Activated T-cell treated with anti-CD3 and anti-CD28 coated beads for 4 hours (primary cell): ENCODE measurements around the gene VAC14.

ENCODE experiments used
- DNase-seq: peaks from one replicate; pipeline ENCODE4 v3.0.0-alpha.2; 2020

VAC14 gene

DNA sequence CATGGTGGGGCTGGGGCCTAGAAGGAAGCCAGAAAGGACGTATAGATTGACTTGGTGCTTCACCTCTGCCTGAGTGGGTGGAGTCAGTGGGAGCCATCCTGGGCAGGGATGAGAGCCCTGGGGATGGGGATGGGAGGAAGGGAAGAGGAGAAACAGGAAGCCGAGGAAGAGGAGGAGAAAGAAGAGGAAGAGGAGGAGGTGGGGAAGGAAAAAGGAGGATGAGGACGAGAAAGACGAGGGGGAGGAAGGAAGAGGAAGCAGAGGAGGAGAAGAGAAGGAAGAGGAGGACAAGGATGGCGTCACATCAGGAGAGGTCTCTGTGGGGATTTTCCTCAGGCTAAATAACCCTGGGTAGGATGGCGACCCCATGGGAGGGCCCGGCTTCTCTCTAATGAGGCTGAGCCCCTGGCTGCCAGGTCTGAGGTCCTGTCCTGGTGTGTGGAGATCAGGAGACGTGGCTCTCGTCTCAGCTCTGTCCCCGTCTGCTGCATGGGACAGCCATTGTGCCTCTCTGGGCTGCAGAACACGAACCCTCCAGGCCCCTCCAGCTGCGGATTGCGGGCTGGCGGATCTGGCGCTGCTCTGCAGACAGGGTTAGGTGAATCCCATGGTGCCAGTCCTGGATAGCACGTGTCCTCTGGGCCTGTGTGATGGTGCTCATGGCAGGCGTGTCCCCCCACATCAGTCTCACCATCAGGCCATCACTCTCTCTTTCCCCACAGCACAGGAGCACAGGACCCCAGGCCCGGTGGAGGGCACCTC lies 79.6 kb downstream of the VAC14 start:
- DNase-seq, result no peak

DNA sequence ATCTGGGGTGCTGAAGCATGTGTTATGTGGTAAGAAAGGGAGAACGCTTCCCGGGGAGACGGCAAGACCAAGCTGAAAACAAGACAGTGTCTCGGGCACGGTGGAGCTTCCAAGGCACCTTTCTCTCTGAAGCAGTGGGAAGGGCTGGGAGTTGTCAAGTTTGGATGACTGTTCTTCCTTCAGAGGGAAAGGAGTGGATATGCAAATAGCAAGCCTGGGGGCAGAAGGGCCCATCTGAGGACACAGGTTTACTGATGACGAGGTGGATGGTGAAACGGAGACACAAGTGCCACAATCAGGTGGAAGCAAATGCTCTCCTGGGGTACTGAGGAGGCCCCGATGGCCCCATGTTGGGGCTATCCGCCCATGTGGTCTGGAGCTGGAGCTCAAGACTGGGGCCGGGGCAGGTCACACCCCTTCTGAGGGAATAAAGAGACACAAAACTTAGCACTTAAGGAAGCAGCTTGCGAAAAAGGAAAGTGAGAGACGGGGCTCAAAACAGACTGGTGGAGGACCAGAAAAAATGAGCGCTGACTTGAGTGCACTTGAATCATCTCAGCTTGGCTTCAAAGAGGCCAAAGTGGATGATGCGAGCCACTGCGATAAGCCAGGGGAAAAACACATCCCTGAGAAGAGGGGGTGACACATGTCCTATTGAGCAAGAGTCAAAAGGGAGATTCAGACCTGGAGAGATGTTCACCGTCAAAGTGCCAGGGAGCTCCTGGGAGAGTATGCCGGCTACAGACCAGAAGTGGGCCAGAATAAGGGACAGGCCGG lies 80.3 kb downstream of the VAC14 start:
- DNase-seq, result no peak

DNA sequence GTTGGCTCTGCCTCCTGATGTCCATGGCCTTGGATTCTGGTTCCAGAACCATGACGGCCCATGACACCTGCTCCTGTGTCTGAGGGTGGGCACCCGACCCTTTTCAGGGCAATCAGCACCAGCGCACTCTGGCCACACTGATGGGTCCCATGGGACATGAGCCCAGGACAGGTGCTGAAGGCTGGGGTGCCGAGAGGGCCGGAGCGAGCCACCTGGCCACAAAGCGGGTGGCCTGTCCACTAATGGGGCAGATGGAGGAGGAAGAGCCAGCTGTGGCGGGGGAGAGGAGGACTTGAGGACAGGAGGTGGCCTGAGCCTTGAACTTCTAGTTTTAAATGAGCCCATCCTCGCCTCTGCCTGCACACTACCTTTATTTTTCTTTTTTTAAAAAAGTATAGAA lies 83.9 kb downstream of the VAC14 start:
- no peak for DNase-seq

DNA sequence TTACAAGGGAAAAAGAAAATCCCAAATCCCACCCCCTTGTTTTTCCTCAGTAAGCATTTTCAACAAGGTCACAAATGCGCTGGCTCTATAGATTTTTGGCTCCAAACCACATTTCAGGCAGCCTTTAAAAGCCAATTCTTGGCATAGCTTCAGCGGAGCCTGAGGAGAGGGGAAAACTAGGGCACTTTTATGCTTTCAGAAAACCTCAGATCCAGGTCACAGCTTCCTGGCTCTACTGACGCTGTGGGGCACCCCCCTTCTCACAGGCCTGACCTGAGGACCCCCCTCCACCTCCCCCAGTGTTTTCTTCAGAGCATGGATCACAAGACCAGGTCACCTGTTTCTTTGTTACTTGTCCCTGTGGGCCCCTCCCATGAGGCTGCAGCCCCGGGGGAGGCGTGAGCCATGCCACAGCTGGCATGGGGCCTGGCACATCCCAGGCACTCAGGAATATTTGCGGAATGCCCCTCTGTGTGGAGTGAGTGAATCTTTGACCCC lies 85.0 kb downstream of the VAC14 start:
- DNase-seq, result no peak

GRCh38 chr16:70715055-70715858 lies 85.7 kb downstream of the VAC14 start:
- DNase-seq, result no peak

- DNase-seq, result no peak
Measured at GRCh38 chr16:70714581-70715054, 86.3 kb downstream of the VAC14 start.

GRCh38 chr16:70713824-70714223 lies 87.1 kb downstream of the VAC14 start:
- no peak for DNase-seq

GRCh38 chr16:70713342-70713741 lies 87.6 kb downstream of the VAC14 start:
- no peak for DNase-seq

GRCh38 chr16:70712942-70713341 lies 88.0 kb downstream of the VAC14 start:
- DNase-seq, result no peak

DNA sequence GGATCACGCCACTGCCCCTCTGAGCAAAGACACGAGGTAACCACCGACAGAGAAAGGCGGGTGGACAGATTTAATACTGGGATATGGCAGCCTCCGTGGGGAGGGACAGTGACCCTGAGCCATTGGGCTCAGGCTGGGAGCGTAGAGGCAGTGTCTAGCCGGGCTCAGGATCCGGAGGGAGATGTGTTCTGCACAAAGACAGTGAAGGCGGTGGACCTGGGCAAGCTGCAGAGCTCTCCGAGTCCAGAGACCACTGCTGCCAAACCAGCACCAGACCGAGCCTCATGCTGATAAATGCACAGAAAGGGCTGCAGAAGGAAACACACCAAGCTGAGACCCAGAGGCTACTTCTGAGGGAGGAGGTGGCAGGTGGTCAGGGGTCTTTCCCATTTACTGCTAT lies 88.6 kb downstream of the VAC14 start:
- no peak for DNase-seq

DNA sequence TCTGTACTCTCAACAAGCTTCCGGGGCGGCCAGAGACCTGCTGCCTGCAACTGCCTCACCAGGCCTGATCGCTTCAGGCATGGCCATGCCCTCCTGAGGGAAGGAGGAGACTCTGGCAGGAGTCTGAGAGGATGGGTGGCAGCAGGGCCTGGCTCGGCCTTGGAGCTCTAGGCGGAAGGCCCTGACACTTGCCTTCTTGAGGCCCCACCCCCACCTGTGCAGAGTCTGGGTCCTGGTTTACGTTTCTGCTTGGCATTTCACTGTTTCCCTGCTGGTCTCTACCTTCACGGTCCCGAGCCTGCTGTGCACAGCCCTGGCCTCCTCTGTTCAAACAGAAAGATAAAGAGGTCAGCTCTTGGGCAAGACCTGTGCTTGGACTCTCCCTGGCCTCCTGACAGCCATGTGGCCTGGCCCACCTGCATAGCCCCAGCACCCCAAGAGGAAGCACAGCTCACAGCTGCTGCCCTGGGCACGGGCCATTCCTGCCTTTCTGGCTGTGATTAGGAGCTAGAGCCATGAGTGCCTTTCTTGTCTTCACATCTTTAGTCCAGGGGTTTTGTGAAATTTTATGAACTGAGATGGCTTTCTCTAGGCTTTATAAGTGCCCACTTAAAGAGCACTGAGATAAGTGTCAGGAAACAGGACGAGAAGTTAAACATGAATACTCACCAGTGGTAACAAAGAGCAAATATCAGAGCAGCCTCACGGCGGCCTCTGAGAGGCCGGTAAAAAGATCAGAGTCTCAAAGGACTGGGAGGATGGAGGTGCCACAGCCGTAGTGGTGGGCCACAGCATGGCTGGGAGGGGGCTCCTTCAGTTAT lies 89.5 kb downstream of the VAC14 start:
- DNase-seq, result no peak

DNA sequence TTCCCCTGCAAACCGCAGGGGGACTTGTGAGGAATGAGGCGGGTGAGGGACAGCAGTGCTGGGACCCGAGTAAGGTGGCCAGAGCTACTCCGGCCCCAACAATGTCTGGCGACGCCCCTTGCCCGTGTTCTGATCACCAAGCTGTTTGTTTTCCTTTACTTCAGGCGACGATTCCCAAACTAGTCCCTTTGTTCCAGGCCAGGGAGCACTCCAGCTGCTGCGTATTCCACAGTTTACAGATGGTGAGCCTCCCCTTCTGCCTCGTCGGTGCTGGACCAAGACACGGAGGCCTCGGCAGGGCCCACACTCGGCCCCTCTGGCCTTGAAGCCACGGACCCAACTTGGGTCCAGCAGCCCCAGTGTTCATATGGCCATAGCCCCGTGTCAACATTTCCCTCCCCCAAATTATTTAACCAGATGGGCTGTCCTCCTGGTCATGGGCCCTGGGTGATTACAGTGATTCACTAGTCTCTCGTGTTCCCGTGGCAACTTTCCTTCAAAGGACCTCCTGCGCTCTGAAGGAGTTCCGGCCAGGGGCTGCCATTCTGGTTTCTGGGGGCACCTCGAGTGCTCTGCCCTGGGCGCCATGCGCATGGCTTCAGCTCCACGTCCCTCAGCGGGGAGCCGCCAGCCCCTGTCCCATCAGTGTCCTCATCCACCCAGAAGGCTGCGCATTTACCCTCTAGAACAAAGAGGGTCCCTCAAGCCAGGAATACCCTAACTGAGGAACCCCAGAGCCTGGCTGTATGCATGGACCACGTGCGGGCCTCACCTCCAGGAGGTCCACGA lies 90.3 kb downstream of the VAC14 start:
- DNase-seq, result no peak

GRCh38 chr16:70709942-70710341 lies 91.0 kb downstream of the VAC14 start:
- DNase-seq, result no peak

DNA sequence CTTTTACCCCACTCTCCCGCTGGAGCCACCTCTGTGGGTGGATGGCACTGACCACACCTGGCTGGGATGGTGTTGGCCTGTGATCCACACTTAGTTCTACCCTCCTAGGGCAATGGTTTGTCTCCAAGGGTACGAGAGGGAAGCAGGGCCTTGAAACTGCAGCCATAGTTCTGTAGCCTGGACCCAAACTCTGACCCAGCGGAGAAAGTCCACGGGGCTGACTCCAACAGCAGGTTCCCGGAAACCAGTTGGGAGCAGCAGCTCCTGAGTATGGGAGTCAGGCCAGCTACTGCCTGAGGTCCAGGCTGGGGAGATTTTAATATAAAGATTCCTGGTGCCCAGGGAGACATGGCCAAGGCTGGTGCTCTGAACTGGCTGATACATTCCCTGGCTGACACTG lies 91.5 kb downstream of the VAC14 start:
- no peak for DNase-seq

GRCh38 chr16:70708366-70709246 lies 92.4 kb downstream of the VAC14 start:
- DNase-seq, result no peak

DNA sequence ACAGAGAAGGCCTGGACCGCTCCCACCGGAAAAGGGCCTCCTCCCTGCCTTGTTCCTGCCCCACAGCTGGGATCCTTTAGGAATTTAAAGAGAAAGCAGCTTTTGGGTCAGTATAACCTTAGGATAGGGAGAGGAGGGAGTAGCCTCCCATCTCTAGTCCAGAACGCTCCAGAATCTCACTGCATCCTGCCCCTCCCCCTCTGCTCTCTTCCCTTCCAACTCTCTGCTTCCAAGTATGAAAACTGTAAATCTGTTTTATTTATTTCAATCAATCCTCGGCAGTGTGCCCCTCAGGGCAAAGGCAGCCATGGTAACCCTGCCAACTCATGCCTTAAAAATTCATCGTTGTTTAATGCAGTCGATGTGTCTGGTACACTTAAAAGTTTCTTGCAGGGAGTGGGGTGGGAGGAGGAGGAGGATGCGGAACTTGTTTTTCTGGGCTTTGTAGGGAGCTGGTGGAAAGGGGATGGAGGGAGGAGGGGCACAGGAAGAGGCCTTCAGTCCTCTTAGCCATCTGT lies 94.0 kb downstream of the VAC14 start:
- DNase-seq, result no peak

DNA sequence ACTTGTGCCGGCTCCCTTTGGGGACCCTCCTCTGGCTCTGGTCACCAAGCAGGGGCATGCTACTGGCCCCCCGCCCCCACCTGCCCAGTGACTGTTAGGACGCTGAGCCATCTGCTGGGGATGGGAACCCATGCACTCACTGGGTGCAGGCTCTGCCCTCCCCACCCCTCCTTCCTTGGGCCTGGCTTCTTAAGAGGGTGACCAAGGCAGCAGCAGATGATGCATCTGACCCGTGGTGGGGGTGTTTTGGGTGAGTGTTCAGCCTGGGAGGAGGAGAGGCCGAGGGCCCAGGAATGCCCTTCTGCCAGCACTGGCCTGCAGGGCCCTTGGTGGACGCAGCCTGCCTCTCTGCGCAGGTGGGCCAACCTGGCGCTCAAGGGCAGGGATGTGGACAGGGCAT lies 95.9 kb downstream of the VAC14 start:
- no peak for DNase-seq

- DNase-seq, result no peak
Measured at GRCh38 chr16:70704586-70704985, 96.4 kb downstream of the VAC14 start.

DNA sequence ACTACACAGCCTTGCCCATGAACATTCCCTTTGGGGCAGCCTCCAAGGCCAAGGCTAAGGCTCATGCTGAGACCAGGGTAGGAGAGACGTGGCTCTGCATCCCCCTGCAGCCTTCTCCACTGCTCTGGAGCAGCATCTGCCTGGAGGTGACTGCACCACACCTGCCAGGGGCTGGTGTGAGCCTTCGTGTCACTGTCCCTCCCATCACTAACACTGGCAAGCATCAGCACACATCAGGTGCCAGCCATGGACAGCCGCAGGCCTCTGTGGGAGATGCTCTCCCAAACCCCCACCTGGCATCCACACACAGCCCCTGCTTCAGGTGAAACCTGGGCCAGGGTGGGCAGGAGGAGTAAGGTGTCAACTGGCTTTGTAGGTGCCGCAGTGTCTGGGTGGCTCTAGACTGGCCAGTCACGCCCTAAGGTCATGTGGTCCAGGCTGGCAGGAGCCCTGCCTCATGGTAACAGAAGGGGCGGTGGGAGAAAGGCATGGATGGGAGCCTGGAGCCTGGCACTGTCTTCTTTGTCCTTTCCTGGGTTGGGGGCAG lies 97.0 kb downstream of the VAC14 start:
- no peak for DNase-seq
